IgD-negative memory B cell (primary cell): ENCODE results near the gene CAV1. TPM values are rescaled to one million over a fixed set of nuclear protein-coding genes. Genes with fewer than 3 reads are reported as not detected.

Experiments used
- H3K27ac Mint-ChIP-seq, 3 donors: one replicate each; pipeline ENCODE4 v1.8.0; 2020 to 2022; ENCODE audit warnings: mild to moderate bottlenecking in 3 of 3, mixed read lengths in 3 of 3, moderate library complexity in 1 of 3
- H3K27me3 Mint-ChIP-seq: one replicate; pipeline ENCODE4 v1.8.0; 2021; ENCODE audit warnings: mixed read lengths
- H3K36me3 Mint-ChIP-seq: one replicate; pipeline ENCODE4 v1.8.0; 2020; ENCODE audit warnings: mild to moderate bottlenecking, mixed read lengths
- H3K4me1 Mint-ChIP-seq, 3 donors: one replicate each; pipeline ENCODE4 v1.8.0; 2020 to 2022; ENCODE audit warnings: mixed read lengths in 3 of 3, mild to moderate bottlenecking in 1 of 3
- H3K4me3 Mint-ChIP-seq, 4 donors: one replicate each; pipeline ENCODE4 v1.8.0; 2020 to 2022; ENCODE audit warnings: mild to moderate bottlenecking in 4 of 4, mixed read lengths in 4 of 4, moderate library complexity in 3 of 4
- H3K9me3 Mint-ChIP-seq, 3 donors: one replicate each; pipeline ENCODE4 v1.8.0; 2020 to 2021; ENCODE audit warnings: mixed read lengths in 3 of 3, mild to moderate bottlenecking in 1 of 3
- polyA plus RNA-seq: library from polyadenylated mRNA; unstranded; fragments of 300-500 nt; fragmentation: Illumina TruSeq; gene quantifications from one replicate; pipeline ENCODE4 v1.2.3, GENCODE V29; 2021

CAV1 gene
- polyA plus RNA-seq, 1 donor from 2014 or later: 2.3 TPM

GRCh38 chr7:116534790-116535189 lies 10.0 kb downstream of the CAV1 start:
- Mint-ChIP-seq H3K27me3 (peaks cover 3% of the 10 kb centered on the region), H3K27ac (no peak overlapping the region), H3K4me1 (peaks cover 0 to 5% (median 0%) of the 10 kb centered on the region in 3 donors), H3K9me3 (peaks cover 0 to 7% (median 2%) of the 10 kb centered on the region in 3 donors), H3K36me3 (no peaks in the 10 kb centered on the region), H3K4me3 (no peak overlapping the region)

- Mint-ChIP-seq H3K4me3 (no peak overlapping the region), H3K27ac (no peak overlapping the region), H3K36me3 (no peaks in the 10 kb centered on the region), H3K4me1 (peaks cover 0 to 1% (median 0%) of the 10 kb centered on the region in 3 donors), H3K9me3 (peaks cover 0 to 7% (median 2%) of the 10 kb centered on the region in 3 donors), H3K27me3 (peaks cover 3% of the 10 kb centered on the region)
These were observed 10.6 kb downstream of the CAV1 start for GRCh38 chr7:116535416-116535815.

- H3K4me3 Mint-ChIP-seq: no peak overlapping the region
- H3K36me3 Mint-ChIP-seq: no peaks in the 10 kb centered on the region
These were observed 13.3 kb downstream of the CAV1 start for GRCh38 chr7:116538138-116538537.

GRCh38 chr7:116539879-116540278 lies 15.0 kb downstream of the CAV1 start:
- Mint-ChIP-seq H3K4me1 (no peaks in the 10 kb centered on the region), H3K27me3 (peaks cover 3% of the 10 kb centered on the region), H3K27ac (no peak overlapping the region), H3K4me3 (no peak overlapping the region), H3K9me3 (peaks cover 0 to 7% (median 2%) of the 10 kb centered on the region in 3 donors), H3K36me3 (no peaks in the 10 kb centered on the region)

More at GRCh38 chr7:116538138-116538537, 13.3 kb downstream of the CAV1 start:
- no peak overlapping the region for H3K27ac Mint-ChIP-seq
- H3K4me1 Mint-ChIP-seq: no peaks in the 10 kb centered on the region
- H3K9me3 Mint-ChIP-seq: peaks cover 0 to 7% (median 2%) of the 10 kb centered on the region in 3 donors
- H3K27me3 Mint-ChIP-seq: peaks cover 3% of the 10 kb centered on the region

- Mint-ChIP-seq H3K36me3 (no peaks in the 10 kb centered on the region), H3K9me3 (peaks cover 0 to 7% (median 2%) of the 10 kb centered on the region in 3 donors), H3K4me1 (no peaks in the 10 kb centered on the region), H3K27me3 (peaks cover 3% of the 10 kb centered on the region), H3K4me3 (no peak overlapping the region), H3K27ac (no peak overlapping the region)
These were observed 15.9 kb downstream of the CAV1 start for GRCh38 chr7:116540743-116541142.

GRCh38 chr7:116541951-116542350 lies 17.1 kb downstream of the CAV1 start:
- Mint-ChIP-seq H3K27ac (no peak overlapping the region), H3K27me3 (peaks cover 3% of the 10 kb centered on the region), H3K9me3 (peaks cover 0 to 7% (median 2%) of the 10 kb centered on the region in 3 donors), H3K36me3 (no peaks in the 10 kb centered on the region), H3K4me3 (no peak overlapping the region), H3K4me1 (no peaks in the 10 kb centered on the region)

- peaks cover 0 to 7% (median 2%) of the 10 kb centered on the region in 3 donors for H3K9me3 Mint-ChIP-seq
- no peaks in the 10 kb centered on the region for H3K36me3 Mint-ChIP-seq
- H3K4me3 Mint-ChIP-seq: no peak overlapping the region
- H3K27ac Mint-ChIP-seq: no peak overlapping the region
- H3K4me1 Mint-ChIP-seq: no peaks in the 10 kb centered on the region
- H3K27me3 Mint-ChIP-seq: peaks cover 2% of the 10 kb centered on the region
These were observed 17.8 kb downstream of the CAV1 start for GRCh38 chr7:116542618-116543017.

- H3K4me3 Mint-ChIP-seq: no peak overlapping the region
These were observed 18.8 kb downstream of the CAV1 start for GRCh38 chr7:116543664-116544063.

GRCh38 chr7:116544487-116544886 lies 19.7 kb downstream of the CAV1 start:
- H3K36me3 Mint-ChIP-seq: no peaks in the 10 kb centered on the region
- no peaks in the 10 kb centered on the region for H3K9me3 Mint-ChIP-seq
- no peak overlapping the region for H3K27ac Mint-ChIP-seq
- H3K4me1 Mint-ChIP-seq: peaks cover 0 to 8% (median 0%) of the 10 kb centered on the region in 3 donors
- H3K4me3 Mint-ChIP-seq: no peak overlapping the region
- peaks cover 3% of the 10 kb centered on the region for H3K27me3 Mint-ChIP-seq

More at GRCh38 chr7:116543664-116544063, 18.8 kb downstream of the CAV1 start:
- Mint-ChIP-seq H3K9me3 (peaks cover 0 to 4% (median under 1%) of the 10 kb centered on the region in 3 donors), H3K4me1 (peaks cover 0 to 6% (median 0%) of the 10 kb centered on the region in 3 donors), H3K27ac (no peak overlapping the region), H3K27me3 (peaks cover 3% of the 10 kb centered on the region), H3K36me3 (no peaks in the 10 kb centered on the region)

- Mint-ChIP-seq H3K27me3 (peaks cover 3% of the 10 kb centered on the region), H3K27ac (no peak overlapping the region), H3K4me3 (no peak overlapping the region), H3K9me3 (no peaks in the 10 kb centered on the region), H3K36me3 (no peaks in the 10 kb centered on the region), H3K4me1 (peaks cover 0 to 8% (median 0%) of the 10 kb centered on the region in 3 donors)
These were observed 20.7 kb downstream of the CAV1 start for GRCh38 chr7:116545411-116545993.

- Mint-ChIP-seq H3K4me1 (peaks cover 0 to 8% (median 0%) of the 10 kb centered on the region in 3 donors), H3K27me3 (peaks cover 3% of the 10 kb centered on the region), H3K27ac (no peak overlapping the region), H3K4me3 (no peak overlapping the region), H3K9me3 (no peaks in the 10 kb centered on the region), H3K36me3 (no peaks in the 10 kb centered on the region)
These were observed 21.2 kb downstream of the CAV1 start for GRCh38 chr7:116546054-116546453.

GRCh38 chr7:116546916-116547315 lies 22.1 kb downstream of the CAV1 start:
- H3K4me3 Mint-ChIP-seq: no peak overlapping the region
- no peaks in the 10 kb centered on the region for H3K36me3 Mint-ChIP-seq
- H3K4me1 Mint-ChIP-seq: peaks cover 0 to 8% (median 0%) of the 10 kb centered on the region in 3 donors
- no peaks in the 10 kb centered on the region for H3K9me3 Mint-ChIP-seq
- H3K27ac Mint-ChIP-seq: no peak overlapping the region
- peaks cover 3% of the 10 kb centered on the region for H3K27me3 Mint-ChIP-seq

- Mint-ChIP-seq H3K9me3 (no peaks in the 10 kb centered on the region), H3K4me1 (peaks cover 0 to 8% (median 0%) of the 10 kb centered on the region in 3 donors), H3K36me3 (no peaks in the 10 kb centered on the region), H3K27ac (no peak overlapping the region), H3K27me3 (peaks cover 3% of the 10 kb centered on the region), H3K4me3 (no peak overlapping the region)
These were observed 22.5 kb downstream of the CAV1 start for GRCh38 chr7:116547347-116547746.

GRCh38 chr7:116548506-116548905 lies 23.7 kb downstream of the CAV1 start:
- H3K36me3 Mint-ChIP-seq: no peaks in the 10 kb centered on the region
- no peak overlapping the region for H3K4me3 Mint-ChIP-seq
- H3K4me1 Mint-ChIP-seq: peaks cover 0 to 8% (median 0%) of the 10 kb centered on the region in 3 donors
- H3K27ac Mint-ChIP-seq: no peak overlapping the region
- H3K9me3 Mint-ChIP-seq: no peaks in the 10 kb centered on the region
- peaks cover 3% of the 10 kb centered on the region for H3K27me3 Mint-ChIP-seq

- Mint-ChIP-seq H3K27ac (no peak overlapping the region), H3K4me1 (peaks cover 0 to 8% (median 0%) of the 10 kb centered on the region in 3 donors), H3K27me3 (peaks cover 3% of the 10 kb centered on the region), H3K36me3 (no peaks in the 10 kb centered on the region), H3K4me3 (no peak overlapping the region), H3K9me3 (no peaks in the 10 kb centered on the region)
These were observed 24.5 kb downstream of the CAV1 start for GRCh38 chr7:116549370-116549769.

GRCh38 chr7:116551692-116552091 lies 26.9 kb downstream of the CAV1 start:
- H3K27ac Mint-ChIP-seq: no peak overlapping the region
- H3K9me3 Mint-ChIP-seq: no peaks in the 10 kb centered on the region
- no peak overlapping the region for H3K4me3 Mint-ChIP-seq
- peaks cover 5% of the 10 kb centered on the region for H3K27me3 Mint-ChIP-seq
- peaks cover 0 to 8% (median 0%) of the 10 kb centered on the region in 3 donors for H3K4me1 Mint-ChIP-seq
- no peaks in the 10 kb centered on the region for H3K36me3 Mint-ChIP-seq
